Activated naive CD8-positive, alpha-beta T cell treated with anti-CD3 and anti-CD28 coated beads for 36 hours (primary cell): ENCODE results near the gene FAM120B. TPM values are rescaled to one million over a fixed set of nuclear protein-coding genes. Genes with fewer than 3 reads are reported as not detected.

ENCODE experiments used
- DNase-seq: peaks from one replicate; pipeline ENCODE4 v3.0.0; 2021
- H3K27ac Mint-ChIP-seq: one replicate; pipeline ENCODE4 v1.8.0; 2022; ENCODE audit warnings: mild to moderate bottlenecking, moderate library complexity, mixed read lengths
- H3K27me3 Mint-ChIP-seq: one replicate; pipeline ENCODE4 v1.8.0; 2022; ENCODE audit warnings: mild to moderate bottlenecking, mixed read lengths
- H3K36me3 Mint-ChIP-seq: one replicate; pipeline ENCODE4 v1.8.0; 2021; ENCODE audit warnings: mild to moderate bottlenecking, mixed read lengths
- H3K4me1 Mint-ChIP-seq: one replicate; pipeline ENCODE4 v1.8.0; 2021; ENCODE audit warnings: mixed read lengths
- H3K4me3 Mint-ChIP-seq: one replicate; pipeline ENCODE4 v1.8.0; 2022; ENCODE audit warnings: mild to moderate bottlenecking, moderate library complexity, mixed read lengths
- H3K9me3 Mint-ChIP-seq: one replicate; pipeline ENCODE4 v1.8.0; 2022; ENCODE audit warnings: mixed read lengths
- total RNA-seq, 2 experiments: library from RNA; stranded (reverse); gene quantifications; one replicate each; pipeline ENCODE4 v1.2.3, GENCODE V29; 2021

The FAM120B gene
- total RNA-seq, 2 experiments from 2014 or later = 19.4 to 19.7 TPM

GRCh38 chr6:170280689-170281045 lies 25.9 kb upstream of the FAM120B start:
- H3K36me3 Mint-ChIP-seq = peaks cover 2% of the 10 kb centered on the region
- no peaks in the 10 kb centered on the region for H3K27me3 Mint-ChIP-seq
- peaks cover 25% of the 10 kb centered on the region for H3K4me1 Mint-ChIP-seq
- DNase-seq = no peak
- H3K27ac Mint-ChIP-seq = peak overlapping the region; percentile 1
- H3K4me3 Mint-ChIP-seq = peak overlapping the region; percentile 48
- H3K9me3 Mint-ChIP-seq = no peaks in the 10 kb centered on the region

- Mint-ChIP-seq H3K27me3 (no peaks in the 10 kb centered on the region), H3K4me3 (no peak overlapping the region), H3K4me1 (peaks cover 25% of the 10 kb centered on the region), H3K27ac (no peak overlapping the region), H3K9me3 (no peaks in the 10 kb centered on the region), H3K36me3 (peaks cover 2% of the 10 kb centered on the region)
- no peak for DNase-seq
Observed at GRCh38 chr6:170281331-170282292, 24.9 kb upstream of the FAM120B start.

GRCh38 chr6:170282512-170283158 lies 23.9 kb upstream of the FAM120B start:
- Mint-ChIP-seq H3K36me3 (peaks cover 2% of the 10 kb centered on the region), H3K27me3 (no peaks in the 10 kb centered on the region), H3K9me3 (no peaks in the 10 kb centered on the region), H3K27ac (no peak overlapping the region), H3K4me3 (no peak overlapping the region), H3K4me1 (peaks cover 22% of the 10 kb centered on the region)
- DNase-seq = no peak

- no peaks in the 10 kb centered on the region for H3K27me3 Mint-ChIP-seq
- H3K36me3 Mint-ChIP-seq = no peaks in the 10 kb centered on the region
- no peak overlapping the region for H3K4me3 Mint-ChIP-seq
- no peak for DNase-seq
- H3K9me3 Mint-ChIP-seq = no peaks in the 10 kb centered on the region
- peaks cover 18% of the 10 kb centered on the region for H3K4me1 Mint-ChIP-seq
- no peak overlapping the region for H3K27ac Mint-ChIP-seq
Observed at GRCh38 chr6:170283212-170284081, 23.1 kb upstream of the FAM120B start.

- H3K9me3 Mint-ChIP-seq = no peaks in the 10 kb centered on the region
- no peak overlapping the region for H3K4me3 Mint-ChIP-seq
Observed at GRCh38 chr6:170284126-170284773, 22.3 kb upstream of the FAM120B start.

GRCh38 chr6:170284866-170285469 lies 21.6 kb upstream of the FAM120B start:
- Mint-ChIP-seq H3K9me3 (no peaks in the 10 kb centered on the region), H3K4me3 (no peak overlapping the region), H3K4me1 (peaks cover 11% of the 10 kb centered on the region), H3K27me3 (no peaks in the 10 kb centered on the region), H3K27ac (no peak overlapping the region), H3K36me3 (peaks cover 5% of the 10 kb centered on the region)
- DNase-seq = no peak

More at GRCh38 chr6:170284126-170284773, 22.3 kb upstream of the FAM120B start:
- Mint-ChIP-seq H3K36me3 (peaks cover 5% of the 10 kb centered on the region), H3K27ac (no peak overlapping the region), H3K4me1 (peaks cover 16% of the 10 kb centered on the region), H3K27me3 (no peaks in the 10 kb centered on the region)
- DNase-seq = no peak

- H3K4me1 Mint-ChIP-seq = peaks cover 10% of the 10 kb centered on the region
- no peak overlapping the region for H3K4me3 Mint-ChIP-seq
- peaks cover 5% of the 10 kb centered on the region for H3K36me3 Mint-ChIP-seq
- no peak for DNase-seq
- no peaks in the 10 kb centered on the region for H3K9me3 Mint-ChIP-seq
- H3K27me3 Mint-ChIP-seq = no peaks in the 10 kb centered on the region
- no peak overlapping the region for H3K27ac Mint-ChIP-seq
Observed at GRCh38 chr6:170285482-170285881, 21.1 kb upstream of the FAM120B start.

GRCh38 chr6:170286246-170286933 lies 20.2 kb upstream of the FAM120B start:
- peaks cover 5% of the 10 kb centered on the region for H3K36me3 Mint-ChIP-seq
- no peaks in the 10 kb centered on the region for H3K9me3 Mint-ChIP-seq
- no peak for DNase-seq
- H3K27ac Mint-ChIP-seq = no peak overlapping the region
- H3K4me3 Mint-ChIP-seq = no peak overlapping the region
- peaks cover 10% of the 10 kb centered on the region for H3K4me1 Mint-ChIP-seq
- no peaks in the 10 kb centered on the region for H3K27me3 Mint-ChIP-seq

GRCh38 chr6:170286934-170287265 lies 19.7 kb upstream of the FAM120B start:
- H3K4me1 Mint-ChIP-seq = peaks cover 12% of the 10 kb centered on the region
- H3K4me3 Mint-ChIP-seq = no peak overlapping the region
- peaks cover 2% of the 10 kb centered on the region for H3K27me3 Mint-ChIP-seq
- H3K36me3 Mint-ChIP-seq = peaks cover 5% of the 10 kb centered on the region
- no peak for DNase-seq
- H3K27ac Mint-ChIP-seq = no peak overlapping the region
- H3K9me3 Mint-ChIP-seq = no peaks in the 10 kb centered on the region

GRCh38 chr6:170287371-170287876 lies 19.1 kb upstream of the FAM120B start:
- no peak overlapping the region for H3K4me3 Mint-ChIP-seq
- H3K27ac Mint-ChIP-seq = no peak overlapping the region
- H3K4me1 Mint-ChIP-seq = peaks cover 18% of the 10 kb centered on the region
- peaks cover 5% of the 10 kb centered on the region for H3K36me3 Mint-ChIP-seq
- H3K9me3 Mint-ChIP-seq = no peaks in the 10 kb centered on the region
- DNase-seq = no peak
- H3K27me3 Mint-ChIP-seq = peaks cover 7% of the 10 kb centered on the region

GRCh38 chr6:170288091-170288631 lies 18.4 kb upstream of the FAM120B start:
- H3K4me1 Mint-ChIP-seq = peaks cover 25% of the 10 kb centered on the region
- H3K27ac Mint-ChIP-seq = no peak overlapping the region
- H3K4me3 Mint-ChIP-seq = peak overlapping the region; percentile 85
- peaks cover 5% of the 10 kb centered on the region for H3K36me3 Mint-ChIP-seq
- DNase-seq = no peak
- no peaks in the 10 kb centered on the region for H3K9me3 Mint-ChIP-seq
- peaks cover 15% of the 10 kb centered on the region for H3K27me3 Mint-ChIP-seq

- H3K36me3 Mint-ChIP-seq = peaks cover 5% of the 10 kb centered on the region
- peak overlapping the region; percentile 85 for H3K4me3 Mint-ChIP-seq
- H3K9me3 Mint-ChIP-seq = no peaks in the 10 kb centered on the region
- H3K27ac Mint-ChIP-seq = peak overlapping the region; percentile 85
- peaks cover 21% of the 10 kb centered on the region for H3K27me3 Mint-ChIP-seq
- H3K4me1 Mint-ChIP-seq = peaks cover 32% of the 10 kb centered on the region
- DNase-seq = no peak
Observed at GRCh38 chr6:170288852-170289179, 17.7 kb upstream of the FAM120B start.

GRCh38 chr6:170289180-170289931 lies 17.2 kb upstream of the FAM120B start:
- Mint-ChIP-seq H3K36me3 (peaks cover 5% of the 10 kb centered on the region), H3K27ac (peak overlapping the region; percentile 85), H3K9me3 (no peaks in the 10 kb centered on the region), H3K27me3 (peaks cover 27% of the 10 kb centered on the region), H3K4me3 (peak overlapping the region; percentile 85), H3K4me1 (peaks cover 37% of the 10 kb centered on the region)
- DNase-seq = no peak
